GM21723 (cell line): Measurements from ENCODE around the gene EIF2AK2.
A peak's percentile ranks its signal among the peaks of the same experiment; 100 is the strongest.

Experiments
- ATAC-seq: cut with Tn5 transposase; IDR thresholded peaks from one replicate; pipeline ENCODE4 v1.9.1; 2021; ENCODE audit warnings: mild to moderate bottlenecking, moderate library complexity; ENCODE audit not compliant: unreplicated experiment

EIF2AK2 gene

DNA sequence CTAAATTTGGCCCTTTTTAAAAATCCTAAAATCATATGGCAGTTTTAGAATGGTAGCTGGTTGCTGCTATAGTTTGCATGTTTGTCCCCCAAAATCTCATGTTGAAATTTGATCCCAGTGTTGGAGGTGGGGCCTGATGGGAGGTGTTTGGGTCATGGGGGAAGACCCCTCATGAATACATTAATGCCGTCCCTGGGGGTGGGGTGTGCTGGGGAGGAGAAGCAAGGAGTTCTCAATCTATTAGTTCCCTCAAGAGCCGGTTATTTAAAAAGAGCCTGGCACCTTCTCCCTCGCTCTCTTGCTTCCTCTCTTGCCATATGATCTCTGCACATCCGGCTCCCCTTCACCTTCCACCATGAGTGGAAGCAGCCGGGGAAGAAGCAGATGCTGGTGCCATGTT lies 51.6 kb downstream of the EIF2AK2 start:
- no peak for ATAC-seq

DNA sequence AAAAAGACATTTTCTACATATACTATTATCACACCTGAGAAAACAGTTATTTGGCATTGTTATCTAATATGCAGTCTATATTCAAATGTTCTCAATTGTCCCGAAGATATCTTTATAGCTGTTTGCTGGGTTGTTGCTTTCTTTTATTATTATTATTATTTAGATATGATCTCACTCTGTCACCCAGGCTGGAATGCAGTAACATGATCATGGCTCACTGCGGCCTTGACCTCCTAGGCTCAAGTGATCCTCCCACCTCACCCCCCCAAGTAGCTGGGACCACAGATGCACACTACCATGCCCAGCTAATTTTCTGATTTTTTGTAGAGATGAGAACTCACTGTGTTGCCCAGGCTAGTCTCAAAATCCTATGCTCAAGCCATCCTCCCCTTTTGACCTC lies 52.6 kb downstream of the EIF2AK2 start:
- no peak for ATAC-seq

DNA sequence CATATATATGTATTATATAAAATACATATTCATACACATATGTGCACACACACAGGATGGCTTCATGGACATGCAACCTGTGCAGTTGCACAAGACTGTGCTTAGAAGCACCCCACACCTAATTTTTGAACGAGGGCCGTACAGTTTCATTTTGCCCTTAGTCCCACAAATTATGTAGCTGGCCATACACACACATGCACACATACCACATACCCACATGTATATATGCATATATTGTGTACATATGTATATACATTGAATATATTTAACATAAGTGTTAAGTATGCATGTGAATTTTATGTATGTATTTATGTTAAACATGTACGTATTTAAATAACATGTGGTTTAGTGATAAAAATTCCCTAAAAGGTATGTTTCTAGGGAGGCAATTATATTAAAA lies 54.2 kb downstream of the EIF2AK2 start:
- no peak for ATAC-seq

DNA sequence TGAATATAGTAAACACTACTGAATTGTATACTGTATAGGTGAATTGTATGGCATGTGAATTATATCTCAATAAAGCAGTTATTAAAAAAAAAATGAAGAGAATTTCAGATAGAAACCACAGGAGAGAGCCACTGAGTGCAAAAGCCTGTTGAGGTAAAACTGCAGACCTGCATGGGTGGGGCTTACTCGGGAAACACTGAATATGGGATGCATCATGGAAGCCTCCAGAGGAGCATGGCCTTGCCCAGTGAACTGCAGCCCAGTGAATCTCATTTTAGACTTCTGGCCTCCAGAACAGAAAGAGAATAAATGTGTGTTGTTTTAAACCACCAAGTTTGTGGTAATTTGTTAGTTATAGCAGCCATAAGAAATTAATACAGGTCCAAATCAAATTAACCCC lies 56.7 kb downstream of the EIF2AK2 start:
- no peak for ATAC-seq

DNA sequence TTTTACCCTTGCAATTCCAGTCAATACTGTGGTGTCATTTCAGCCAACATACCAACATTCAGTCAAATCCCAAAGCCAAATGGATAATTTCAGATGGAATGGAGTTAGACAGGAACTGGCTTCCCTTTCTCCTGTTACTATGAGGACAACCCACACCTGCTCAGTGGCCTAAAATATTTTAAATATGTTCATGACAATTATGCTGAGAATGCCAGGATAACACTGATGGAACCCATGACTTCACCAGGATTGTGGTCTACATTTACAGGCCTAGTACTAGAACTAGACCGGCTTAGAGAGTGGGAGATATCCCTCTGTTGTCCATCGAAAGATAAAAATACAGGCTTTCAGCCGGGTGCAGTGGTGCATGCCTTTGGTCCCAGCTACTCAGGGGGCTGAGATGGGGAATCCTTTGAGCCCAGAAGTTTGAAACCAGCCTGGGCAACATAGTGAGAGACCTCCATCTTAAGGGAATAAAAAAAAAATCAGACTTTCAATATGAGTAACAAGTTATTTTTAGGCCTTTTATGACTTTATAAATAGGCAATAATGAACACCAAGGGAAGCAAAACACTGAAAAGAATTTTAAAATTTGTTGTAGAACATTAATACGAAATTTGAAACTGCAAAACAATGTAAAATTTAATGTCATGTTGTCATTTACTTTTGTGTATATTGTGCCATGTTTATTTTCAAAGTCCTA lies 58.2 kb downstream of the EIF2AK2 start:
- no peak for ATAC-seq

DNA sequence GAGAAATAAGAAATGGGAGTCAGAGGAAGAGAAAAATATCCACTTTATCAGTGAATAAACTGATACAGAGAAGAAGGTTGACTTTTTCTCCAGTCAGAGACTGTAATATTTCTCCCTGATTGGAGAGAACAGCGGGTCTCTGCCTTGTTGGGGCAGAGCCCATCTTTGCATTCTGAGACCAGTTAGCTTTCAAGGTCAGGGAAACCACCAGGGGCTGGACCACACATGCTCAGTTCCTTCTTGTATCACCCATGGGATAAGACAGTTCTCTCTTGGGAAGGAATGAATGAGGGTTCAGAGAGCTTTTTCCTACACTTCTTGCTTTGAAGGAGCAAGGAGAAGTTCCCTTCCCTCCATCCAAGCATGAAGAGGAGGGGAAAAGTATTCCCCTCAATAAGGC lies 60.2 kb downstream of the EIF2AK2 start:
- no peak for ATAC-seq

DNA sequence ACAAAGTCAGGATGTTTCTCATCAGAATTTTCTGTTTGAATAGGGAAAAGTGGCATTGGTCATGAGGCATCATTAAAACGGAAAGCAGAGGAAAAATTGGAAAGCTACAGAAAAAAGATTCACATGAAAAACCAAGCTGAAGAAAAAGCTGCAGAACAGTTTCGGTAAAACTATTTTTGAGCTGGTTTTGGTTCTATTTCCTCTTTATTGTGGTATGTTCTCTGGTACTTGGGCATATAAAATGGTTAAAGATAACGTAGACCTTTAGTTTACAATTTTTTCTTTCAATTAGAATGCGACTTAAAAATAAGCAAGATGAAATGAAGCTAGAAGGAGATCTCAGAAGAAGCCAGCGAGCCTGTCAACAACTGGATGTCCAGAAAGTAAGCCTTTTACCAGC lies 64.9 kb downstream of the EIF2AK2 start:
- peak; percentile 53 for ATAC-seq

DNA sequence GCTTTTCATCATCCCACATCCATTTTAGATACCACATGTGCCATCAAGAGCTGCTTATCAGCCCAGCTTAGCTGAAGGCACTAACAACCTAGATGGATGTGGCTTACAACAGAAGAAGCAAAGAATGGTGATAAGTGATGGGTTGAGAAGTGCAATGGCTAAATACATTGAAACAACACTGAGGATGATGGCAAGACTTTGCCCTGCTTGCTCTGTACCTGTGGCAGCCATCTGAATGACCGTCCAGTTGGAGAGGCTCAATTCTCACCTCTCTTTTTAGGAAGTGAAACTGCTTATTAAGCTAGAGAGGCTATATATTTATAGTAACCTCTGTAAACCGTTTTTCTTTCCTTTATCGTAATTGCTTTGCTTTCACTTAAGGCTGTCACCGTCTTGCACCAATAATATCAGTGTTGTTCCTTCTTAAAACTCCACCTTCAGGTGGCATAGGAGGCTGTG lies 66.7 kb downstream of the EIF2AK2 start:
- ATAC-seq, result peak; percentile 80

DNA sequence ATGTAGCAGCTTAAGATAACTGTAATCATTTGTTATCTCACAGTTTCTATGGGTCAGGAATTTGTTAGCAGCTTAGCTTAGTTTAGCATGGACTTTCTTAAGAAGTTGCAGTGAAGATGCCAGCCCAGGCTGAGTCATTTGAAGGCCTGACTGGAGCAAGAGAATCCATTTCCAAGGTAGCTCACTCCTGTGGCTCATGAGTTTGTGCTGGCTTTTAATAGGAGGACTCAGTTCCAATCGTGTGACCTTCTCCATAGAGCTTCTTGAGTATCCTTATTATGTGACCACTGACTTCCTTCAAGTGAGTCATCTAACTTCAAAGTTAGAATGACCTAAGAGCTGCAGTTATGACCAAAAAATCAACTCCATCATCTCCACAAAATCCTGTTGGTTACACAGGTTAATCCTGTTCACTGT lies 71.0 kb downstream of the EIF2AK2 start:
- ATAC-seq, result no peak

DNA sequence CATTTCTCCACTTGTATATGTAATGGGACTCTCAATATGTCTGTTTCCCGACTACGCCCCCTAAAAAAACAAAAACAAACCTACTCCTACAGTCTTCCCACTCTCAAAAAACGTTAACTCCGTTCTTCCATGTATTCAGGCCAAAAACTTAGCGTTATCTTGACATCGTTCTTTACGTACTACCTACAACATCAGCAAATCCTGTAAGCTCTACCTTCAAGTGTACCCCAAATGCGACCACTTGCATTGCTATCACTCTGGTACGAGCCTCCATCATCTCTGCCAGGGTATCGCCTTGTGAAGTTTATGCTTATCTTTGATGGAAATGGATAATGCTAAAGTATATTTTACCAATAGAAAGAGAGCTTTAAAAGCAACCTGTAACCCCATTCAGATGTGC lies 72.0 kb downstream of the EIF2AK2 start:
- no peak for ATAC-seq

DNA sequence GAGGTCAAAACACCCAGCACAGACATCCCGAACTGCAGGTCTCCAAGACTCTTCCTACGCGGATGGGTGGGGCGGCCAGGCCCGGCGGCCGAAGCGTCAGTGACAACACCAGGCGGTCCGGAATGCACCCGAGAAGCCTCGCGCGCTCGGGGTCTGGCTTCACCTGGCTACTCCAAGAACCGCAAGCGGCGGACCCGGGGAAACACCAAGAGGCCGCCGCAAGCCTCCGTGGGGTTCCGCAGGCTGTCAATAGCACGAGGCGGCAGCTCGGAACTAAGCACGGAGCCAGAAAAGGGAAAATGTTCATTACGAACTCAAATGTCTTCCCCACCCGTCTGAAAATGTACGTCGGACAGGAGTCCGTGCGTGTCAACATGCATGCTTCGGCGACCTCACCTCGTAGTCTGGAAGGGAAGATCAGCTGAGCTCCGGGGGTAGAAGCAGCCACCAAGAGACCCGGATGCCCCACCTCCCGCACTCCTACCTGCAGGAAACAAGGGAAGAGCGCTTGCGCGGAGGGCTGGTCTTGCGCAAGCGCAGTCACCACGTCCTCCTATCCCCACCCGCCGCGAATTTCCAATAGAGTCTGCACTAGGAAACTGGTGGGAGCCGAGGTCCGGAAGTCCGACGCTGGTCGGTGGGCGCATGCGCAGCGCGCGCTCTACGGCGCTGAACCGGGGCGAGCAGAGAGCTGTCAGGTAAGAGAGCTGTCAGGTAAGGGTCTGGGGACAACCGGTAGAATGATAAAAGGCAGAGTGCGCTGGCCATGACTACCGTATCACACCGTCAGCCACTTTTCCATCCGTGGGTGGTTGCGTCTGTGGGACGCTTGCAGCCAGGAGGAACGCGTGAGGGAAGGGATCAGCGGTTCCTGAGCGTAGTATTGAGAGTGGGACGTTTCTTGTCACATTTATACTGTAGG lies 72.6 kb downstream of the EIF2AK2 start, which contains the start of the genes GPATCH11 and HEATR5B:
TSS of gene GPATCH11 (plus strand) at position 646 of the 922 bp plus-strand sequence. CDS start 3,864 bp downstream, outside the sequence.
TSS of gene HEATR5B (minus strand) at position 500 of the 922 bp plus-strand sequence. CDS start 958 bp downstream, outside the sequence.
- ATAC-seq, result peak; percentile 85

DNA sequence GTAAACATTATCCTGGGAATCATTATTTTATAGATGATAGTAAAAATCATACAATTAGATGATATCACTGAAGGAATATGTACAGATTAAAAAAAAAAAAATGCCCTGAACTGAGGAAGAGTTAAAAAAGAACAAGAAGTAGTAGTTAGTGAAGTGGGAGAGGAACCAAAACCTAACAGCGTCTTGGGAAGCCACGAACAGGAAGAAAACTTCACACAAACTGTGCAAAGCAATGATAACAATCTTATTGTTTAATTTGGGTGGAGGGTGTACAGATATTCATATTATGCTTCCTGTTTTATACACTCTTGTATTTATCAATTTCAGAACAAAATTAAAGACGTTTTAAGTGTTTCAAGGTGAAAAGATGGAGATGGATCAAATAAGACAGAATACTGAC lies 76.1 kb downstream of the EIF2AK2 start:
- no peak for ATAC-seq

DNA sequence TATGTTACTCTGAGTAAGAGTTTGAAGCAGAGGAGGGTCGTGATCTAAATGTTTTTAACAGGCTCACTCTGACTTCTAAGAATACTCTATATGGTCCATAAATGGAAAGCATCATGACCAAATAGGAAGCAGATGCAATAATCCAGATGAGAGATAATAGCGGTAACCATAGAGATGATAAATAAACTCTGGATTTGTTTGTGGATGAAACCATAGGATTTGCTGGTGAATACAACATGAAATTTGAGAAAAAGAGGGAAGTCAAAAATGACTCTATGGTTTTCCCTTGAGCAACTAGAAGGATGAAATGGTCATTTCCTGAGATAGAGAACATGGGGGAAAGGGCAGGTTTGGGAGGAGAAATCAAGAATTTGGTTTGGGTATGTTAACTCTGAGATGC lies 76.5 kb downstream of the EIF2AK2 start:
- no peak for ATAC-seq

DNA sequence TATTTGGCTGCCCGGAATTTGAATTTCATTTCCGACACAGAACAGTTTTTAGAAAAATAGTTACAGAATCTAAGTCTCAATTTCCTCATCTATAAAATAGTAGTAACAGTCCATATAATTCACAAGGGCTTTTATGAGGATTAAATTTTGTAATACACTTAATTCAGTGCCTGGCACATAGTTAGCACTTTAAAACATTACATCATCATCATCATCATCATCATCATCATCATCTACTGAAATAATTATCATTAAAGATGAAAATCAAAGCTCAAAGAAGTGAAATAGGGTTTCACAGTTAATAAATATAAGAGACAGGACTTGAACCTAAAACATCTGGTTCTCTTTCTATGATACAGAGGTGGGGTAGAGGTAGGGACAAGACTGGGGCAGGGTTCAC lies 85.8 kb downstream of the EIF2AK2 start:
- no peak for ATAC-seq

DNA sequence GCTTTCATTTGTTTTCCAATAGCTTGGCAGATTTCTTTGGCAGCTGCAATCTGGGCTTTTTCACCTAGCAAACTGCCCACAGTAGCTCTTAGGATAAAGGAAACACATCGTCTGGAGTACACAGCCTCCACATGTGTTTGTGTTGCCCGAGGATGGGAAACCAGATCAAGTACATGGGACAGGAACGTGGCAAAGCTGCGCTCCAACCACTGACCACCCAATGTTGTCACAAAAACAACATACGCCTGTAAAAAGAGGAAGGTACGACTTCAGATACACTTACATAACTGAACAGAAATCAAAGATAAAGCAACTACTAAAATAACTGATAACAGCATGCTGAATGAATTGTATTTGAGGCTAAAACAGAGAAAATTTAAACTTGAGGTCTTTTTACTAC lies 88.1 kb downstream of the EIF2AK2 start:
- no peak for ATAC-seq

DNA sequence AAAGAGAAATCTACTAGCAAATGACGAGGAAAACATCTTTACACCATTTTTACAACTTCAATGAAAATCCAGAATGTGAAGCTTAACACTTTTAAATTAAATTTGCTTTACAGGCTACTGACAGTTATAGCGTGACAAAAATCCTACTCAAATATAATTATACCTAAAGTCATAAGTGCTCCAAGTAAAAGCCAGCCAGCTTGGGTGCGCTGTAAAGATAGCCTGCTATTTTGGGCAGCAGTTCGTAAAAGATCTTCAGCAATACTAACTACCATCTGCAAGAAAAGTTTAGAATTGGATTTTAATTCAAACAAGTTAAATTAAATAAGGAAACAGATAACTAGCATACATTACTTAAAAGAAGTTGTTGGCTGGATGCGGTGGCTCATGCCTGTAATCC lies 95.0 kb downstream of the EIF2AK2 start:
- ATAC-seq, result no peak

DNA sequence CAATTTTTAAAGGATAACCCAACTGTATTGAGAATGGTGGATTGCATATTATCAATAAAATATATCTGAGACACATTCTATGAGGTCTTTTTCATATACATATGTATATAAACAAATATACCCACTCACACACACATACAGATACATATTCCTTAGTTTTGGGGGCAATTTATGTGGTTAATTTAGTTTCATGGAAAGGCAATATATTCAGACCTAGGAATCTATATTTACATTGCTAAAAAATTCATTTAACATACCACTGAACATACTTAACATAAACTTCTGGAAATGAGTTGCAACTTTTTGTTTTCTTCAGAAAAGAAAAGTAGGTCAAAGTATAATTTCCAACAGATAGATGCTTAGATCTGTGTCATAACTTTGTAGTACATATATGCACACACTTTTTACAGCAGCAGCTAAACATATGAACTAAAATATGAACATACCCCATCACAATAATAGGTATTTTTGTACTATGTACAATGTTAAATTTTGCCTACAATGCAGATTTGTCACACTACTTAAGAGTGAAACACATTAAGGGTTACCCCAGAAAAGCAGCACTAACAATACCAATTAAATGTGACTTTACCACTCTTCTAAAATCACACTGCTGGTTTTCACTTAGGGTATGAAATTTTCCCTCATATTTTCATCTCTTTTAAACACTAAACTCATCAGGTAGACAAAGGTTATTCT lies 95.6 kb downstream of the EIF2AK2 start:
- ATAC-seq, result no peak

DNA sequence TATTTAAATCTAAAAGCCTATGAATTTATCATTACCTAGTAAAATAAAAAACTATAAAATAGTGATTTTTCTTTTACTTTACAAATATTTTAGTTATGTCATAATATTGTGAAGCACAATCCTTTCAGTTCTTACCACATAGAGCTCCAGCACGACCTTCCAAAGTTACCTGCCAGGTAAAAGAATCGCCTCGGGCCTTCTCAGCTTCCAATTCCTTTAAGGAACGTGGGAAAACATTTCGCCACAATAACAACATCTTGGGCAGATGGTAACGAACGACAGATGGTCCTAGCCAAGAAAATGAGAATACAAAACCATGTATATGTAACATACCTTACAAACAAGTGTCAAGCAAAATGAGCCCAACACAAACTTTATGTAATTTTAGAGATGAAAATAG lies 96.3 kb downstream of the EIF2AK2 start:
- no peak for ATAC-seq

DNA sequence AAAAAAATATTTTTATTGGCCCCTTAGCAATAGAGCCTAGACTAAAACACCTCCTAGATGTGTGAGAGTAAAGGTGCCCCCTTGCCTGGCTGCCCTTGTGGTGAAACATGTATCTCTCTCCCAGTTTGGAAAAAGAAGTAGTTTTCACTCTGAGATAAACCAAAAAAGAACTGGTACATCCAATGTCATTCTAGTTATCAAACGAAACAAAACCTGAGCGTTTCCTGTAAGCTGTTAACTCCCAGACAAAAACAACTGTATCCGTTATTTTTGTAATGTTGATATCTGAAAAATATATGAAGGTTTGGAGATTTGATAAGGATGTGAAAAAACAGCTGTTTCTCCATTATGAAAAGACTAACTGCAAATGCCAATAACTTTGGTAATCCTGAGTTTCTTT lies 96.9 kb downstream of the EIF2AK2 start:
- ATAC-seq, result no peak

DNA sequence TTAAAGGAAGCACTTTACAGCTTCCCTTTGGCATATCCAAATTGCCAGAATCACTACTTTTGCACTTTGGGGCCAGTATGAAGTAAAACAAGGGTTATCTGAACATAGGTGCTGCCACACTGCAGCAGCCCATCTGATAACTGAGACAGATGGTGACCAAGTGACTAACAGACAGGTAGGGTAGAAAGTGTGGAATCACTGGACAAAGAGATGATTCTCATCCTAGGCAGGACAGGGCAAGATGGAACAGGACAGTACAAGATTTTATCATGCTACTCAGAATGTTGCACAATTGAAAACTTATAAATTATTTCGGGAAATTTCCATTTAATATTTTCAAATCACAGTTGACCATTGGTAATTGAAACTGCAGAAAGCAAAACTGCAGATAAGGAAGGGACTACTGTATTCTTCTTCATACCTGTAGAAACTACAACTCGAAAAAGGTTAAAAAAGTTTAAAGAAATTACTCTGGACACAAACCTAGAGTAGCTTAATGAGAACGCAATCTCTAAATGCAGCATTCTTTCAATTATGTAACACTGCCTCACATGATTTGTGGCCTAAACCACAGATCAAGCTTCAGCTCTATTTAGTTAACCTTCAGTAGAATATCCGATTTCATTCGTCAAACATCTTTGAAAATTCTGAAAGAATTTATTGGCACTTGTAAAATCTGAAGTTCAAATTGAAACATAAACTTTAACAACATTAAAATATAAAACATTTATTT lies 104.0 kb downstream of the EIF2AK2 start:
- no peak for ATAC-seq
